Transverse colon (tissue), 4 donors: ENCODE measurements around the gene HS3ST1. TPM values are rescaled to one million over a fixed set of nuclear protein-coding genes. Genes with fewer than 3 reads are reported as not detected.

Source experiments
- DNase-seq: peaks from one replicate; pipeline ENCODE4 v3.0.0-alpha.2; 2019
- H3K27ac ChIP-seq, 4 donors: fragments of 200-600 bp; sonication (generic); 2 replicates each; pipeline ENCODE4 v1.5.1; 2016 to 2018; ENCODE audit warnings: inconsistent platforms in 4 of 4
- H3K27me3 ChIP-seq: fragments of 200-600 bp; sonication (generic); 2 replicates; pipeline ENCODE4 v1.5.1; 2017; ENCODE audit warnings: inconsistent platforms
- H3K36me3 ChIP-seq, 4 donors: fragments of 200-600 bp; sonication (generic); 2 replicates each; pipeline ENCODE4 v1.5.1; 2017 to 2019; ENCODE audit warnings: inconsistent platforms in 4 of 4
- H3K4me1 ChIP-seq, 4 donors: fragments of 200-600 bp; sonication (generic); 2 replicates each; pipeline ENCODE4 v1.5.1; 2017 to 2020; ENCODE audit warnings: inconsistent platforms in 4 of 4
- H3K4me3 ChIP-seq, 4 donors: fragments of 200-600 bp; sonication (generic); 1 replicate in 1 of 4; 2 replicates in 3 of 4; pipeline versions ENCODE4 v1.5.1 to v1.6.1; 2017 to 2019; ENCODE audit warnings: inconsistent platforms in 4 of 4
- H3K9me3 ChIP-seq, 2 donors: fragments of 200-600 bp; sonication (generic); 2 replicates each; pipeline ENCODE4 v1.5.1; 2017 to 2019; ENCODE audit warnings: inconsistent platforms in 2 of 2
- CTCF ChIP-seq, 5 experiments: fragments of 200-600 bp in 3 of 5; fragments of 450-650 bp in 2 of 5; sonication (generic) in 3 of 5; IDR thresholded peaks; 1 replicate in 2 of 5; 2 replicates in 3 of 5; pipeline ENCODE4 v1.5.1; 2016 to 2017; ENCODE audit warnings: antibody characterized with exemption in 5 of 5, inconsistent platforms in 3 of 5, mild to moderate bottlenecking in 2 of 5, moderate library complexity in 1 of 5
- EP300 ChIP-seq: sonication (generic); formaldehyde crosslinking; IDR thresholded peaks from one replicate; pipeline ENCODE4 v1.6.1; 2017; ENCODE audit warnings: antibody characterized with exemption, low read depth
- POLR2A ChIP-seq: fragments of 450-650 bp; IDR thresholded peaks from one replicate; pipeline ENCODE4 v1.6.1; 2016; ENCODE audit warnings: antibody characterized with exemption, mild to moderate bottlenecking, moderate library complexity
- POLR2AphosphoS5 ChIP-seq, 3 donors: sonication (generic); formaldehyde crosslinking; IDR thresholded peaks; one replicate each; pipeline ENCODE4 v1.6.1; 2016; ENCODE audit warnings: antibody characterized with exemption in 3 of 3
- WGBS, 2 donors: methylation state at CpG; one replicate each; pipeline ENCODE4 v1.1.5; 2018; ENCODE audit warnings: low coverage in 1 of 2; 5-methylcytosine and 5-hydroxymethylcytosine counted together
- in situ Hi-C, 4 donors: fragments of 200-750 bp; cut with MboI; loops; one replicate each; pipeline versions ENCODE4 v1.15.0 to v1.15.1; 2017; ENCODE audit warnings: low sequenced_read_pairs in 3 of 4, low pct_ligation_motif_present in 1 of 4, low pct_unique_long_range_greater_than_20kb in 1 of 4
- intact Hi-C: fragments of 100-400 bp; cut with DNase I; formaldehyde crosslinking; loops from one replicate; pipeline ENCODE4 v1.15.1; 2023; ENCODE audit warnings: low total_unique reads
- total RNA-seq, 4 donors: library from RNA; depleted of rRNA; stranded (reverse); fragments of >200 nt; gene quantifications; one replicate each; pipeline ENCODE4 v1.1.0, GENCODE V29; 2016

The HS3ST1 gene
- total RNA-seq, 4 donors from 2014 or later = 3.2 to 4.9 TPM; not detected in 2

GRCh38 chr4:11412211-11412610 lies 16.5 kb downstream of the HS3ST1 start:
- H3K36me3 ChIP-seq = no peaks in the 10 kb centered on the region
- 77 to 80% methylated on average over 4 of the region's 4 CpGs for WGBS, 2 donors
- in situ Hi-C loops (loop anchor here in 3 of 4 donors (25.0 kb wide), 5 partner anchors 225 to 850 kb away; no protein-coding TSS in a partner anchor), intact Hi-C loops (no loop called here)
- no peak overlapping the region for H3K4me3 ChIP-seq
- no peaks in the 10 kb centered on the region for H3K27me3 ChIP-seq
- no peaks in the 10 kb centered on the region for H3K9me3 ChIP-seq
- no peaks in the 10 kb centered on the region for H3K4me1 ChIP-seq
- no peak for DNase-seq
- H3K27ac ChIP-seq = no peak overlapping the region
- TF ChIP-seq POLR2AphosphoS5 (IDR thresholded peaks at IDR 0.05) = no peak
- TF ChIP-seq POLR2A = no peak
- TF ChIP-seq EP300 = no peak
- no peak for TF ChIP-seq CTCF (IDR thresholded peaks at IDR 0.05)

GRCh38 chr4:11409632-11410031 lies 19.1 kb downstream of the HS3ST1 start:
- 44% methylated on average over 1 of the region's 1 CpG; no CpG with 5 or more reads in 1 of the 2 donors for WGBS, 2 donors
- in situ Hi-C loops (loop anchor here in 3 of 4 donors (25.0 kb wide), 5 partner anchors 228 to 847 kb away; no protein-coding TSS in a partner anchor), intact Hi-C loops (no loop called here)
- H3K27me3 ChIP-seq = no peaks in the 10 kb centered on the region
- no peak for DNase-seq
- H3K4me1 ChIP-seq = no peaks in the 10 kb centered on the region
- H3K4me3 ChIP-seq = no peak overlapping the region
- H3K36me3 ChIP-seq = no peaks in the 10 kb centered on the region
- no peak for TF ChIP-seq EP300
- TF ChIP-seq POLR2A = no peak
- TF ChIP-seq POLR2AphosphoS5 (IDR thresholded peaks at IDR 0.05) = no peak
- TF ChIP-seq CTCF (IDR thresholded peaks at IDR 0.05) = no peak
- no peaks in the 10 kb centered on the region for H3K9me3 ChIP-seq
- no peak overlapping the region for H3K27ac ChIP-seq

- intact Hi-C loops = no loop called here
- 83 to 85% methylated on average over 1 to 5 of the region's 5 CpGs for WGBS, 2 donors
- Histone ChIP-seq H3K4me3 (no peak overlapping the region), H3K36me3 (no peaks in the 10 kb centered on the region), H3K4me1 (no peaks in the 10 kb centered on the region), H3K27me3 (no peaks in the 10 kb centered on the region), H3K27ac (no peak overlapping the region), H3K9me3 (no peaks in the 10 kb centered on the region)
- no peak for TF ChIP-seq CTCF (IDR thresholded peaks at IDR 0.05)
- TF ChIP-seq POLR2AphosphoS5 (IDR thresholded peaks at IDR 0.05) = no peak
- no peak for TF ChIP-seq EP300
- no peak for TF ChIP-seq POLR2A
- no peak for DNase-seq
- in situ Hi-C loops = loop anchor here in 3 of 4 donors (25.0 kb wide), 5 partner anchors 229 to 846 kb away; no protein-coding TSS in a partner anchor
These were observed 20.3 kb downstream of the HS3ST1 start for GRCh38 chr4:11408233-11408967.

GRCh38 chr4:11407551-11407950 lies 21.1 kb downstream of the HS3ST1 start:
- intact Hi-C loops = no loop called here
- WGBS, 2 donors = 60 to 81% methylated on average over 1 to 3 of the region's 3 CpGs
- Histone ChIP-seq H3K27me3 (no peaks in the 10 kb centered on the region), H3K9me3 (no peaks in the 10 kb centered on the region), H3K27ac (no peak overlapping the region), H3K36me3 (no peaks in the 10 kb centered on the region), H3K4me3 (no peak overlapping the region), H3K4me1 (no peaks in the 10 kb centered on the region)
- no peak for TF ChIP-seq CTCF (IDR thresholded peaks at IDR 0.05)
- no peak for TF ChIP-seq EP300
- no peak for TF ChIP-seq POLR2AphosphoS5 (IDR thresholded peaks at IDR 0.05)
- no peak for TF ChIP-seq POLR2A
- DNase-seq = no peak
- in situ Hi-C loops = loop anchor here in 3 of 4 donors (25.0 kb wide), 5 partner anchors 230 to 845 kb away; no protein-coding TSS in a partner anchor
